Type B pancreatic cell (in vitro differentiated cells): ENCODE results near the gene PAIP2B. TPM values are rescaled to one million over a fixed set of nuclear protein-coding genes. Genes with fewer than 3 reads are reported as not detected.
"Not testable (repeated sequence)": the region's sequence is repeated elsewhere in the genome, so short reads cannot be mapped to it uniquely, and the experiment has no call there.

Source experiments
- DNase-seq: peaks from one replicate; pipeline ENCODE4 v3.0.0; 2021; ENCODE audit warnings: mixed read lengths; ENCODE audit not compliant: unreplicated experiment; ENCODE audit errors: extremely low spot score
- H3K27ac Mint-ChIP-seq: 2 replicates; pipeline ENCODE4 v1.8.0; 2021; ENCODE audit warnings: mild to moderate bottlenecking, mixed read lengths
- H3K27me3 Mint-ChIP-seq: 2 replicates; pipeline ENCODE4 v1.8.0; 2021; ENCODE audit warnings: mixed read lengths
- H3K36me3 Mint-ChIP-seq: 2 replicates; pipeline ENCODE4 v1.8.0; 2021; ENCODE audit warnings: mixed read lengths
- H3K4me1 Mint-ChIP-seq: one replicate; pipeline ENCODE4 v1.8.0; 2021; ENCODE audit warnings: mixed read lengths; ENCODE audit not compliant: unreplicated experiment
- H3K4me3 Mint-ChIP-seq: 2 replicates; pipeline ENCODE4 v1.8.0; 2021; ENCODE audit warnings: mild to moderate bottlenecking, mixed read lengths
- H3K9me3 Mint-ChIP-seq: 2 replicates; pipeline ENCODE4 v1.8.0; 2021; ENCODE audit warnings: mixed read lengths
- CTCF ChIP-seq: fragments of 200-600 bp; sonication (generic); conservative IDR thresholded peaks from 2 replicates; pipeline ENCODE4 v1.5.0; 2021; ENCODE audit warnings: antibody characterized with exemption, mild to moderate bottlenecking
- total RNA-seq: library from RNA; stranded (reverse); gene quantifications from 2 replicates; pipeline ENCODE4 v1.2.1, GENCODE V29; 2021; ENCODE audit warnings: low replicate concordance

The PAIP2B gene
- total RNA-seq, 1 donor from 2014 or later = 13.7 TPM

DNA sequence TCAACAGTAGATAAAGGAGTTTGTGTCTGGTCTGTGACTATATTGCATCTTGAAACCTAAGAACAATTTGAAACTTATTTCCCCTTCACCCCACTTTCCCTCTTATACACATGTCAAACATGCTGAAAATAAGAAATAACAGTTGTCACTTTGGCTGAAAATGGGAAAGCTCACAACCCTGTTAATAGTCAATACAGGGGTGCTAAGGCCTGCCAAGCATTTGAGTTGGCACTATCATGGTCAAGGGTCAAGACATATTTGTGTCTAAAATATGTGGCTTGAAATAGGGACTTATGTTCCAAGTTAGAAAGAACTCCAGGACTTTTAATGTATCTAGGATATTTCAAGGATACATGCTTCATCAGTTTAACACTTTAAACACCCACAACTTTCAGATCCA, 20.6 kb downstream of the PAIP2B start:
- Mint-ChIP-seq H3K27ac (no peak overlapping the region), H3K9me3 (no peaks in the 10 kb centered on the region), H3K4me3 (no peak overlapping the region), H3K4me1 (peaks cover 11% of the 10 kb centered on the region), H3K36me3 (peaks cover 6% of the 10 kb centered on the region), H3K27me3 (no peaks in the 10 kb centered on the region)
- no peak for TF ChIP-seq CTCF
- no peak for DNase-seq

DNA sequence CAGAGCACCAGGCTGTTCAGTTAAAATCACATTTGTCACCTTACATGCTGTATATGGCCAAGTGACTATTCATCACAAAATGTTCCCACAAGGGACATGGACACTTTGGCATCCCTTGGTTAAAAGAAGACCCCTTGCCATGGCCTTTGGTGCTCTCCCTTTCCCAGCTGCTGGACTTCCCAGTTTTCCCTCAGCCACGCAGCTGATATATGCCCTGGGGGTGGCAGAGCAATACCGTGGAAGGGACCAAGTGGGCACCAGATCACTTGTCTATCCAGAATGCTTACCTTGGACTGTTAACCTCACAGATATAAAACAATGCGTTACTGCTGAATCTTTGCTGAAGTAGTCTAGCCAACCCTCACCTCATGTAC, 35.3 kb downstream of the PAIP2B start:
- no peak overlapping the region for H3K27ac Mint-ChIP-seq
- no peak overlapping the region for H3K4me3 Mint-ChIP-seq
- no peaks in the 10 kb centered on the region for H3K27me3 Mint-ChIP-seq
- H3K9me3 Mint-ChIP-seq = no peaks in the 10 kb centered on the region
- no peak for TF ChIP-seq CTCF
- H3K4me1 Mint-ChIP-seq = no peaks in the 10 kb centered on the region
- peaks cover 10% of the 10 kb centered on the region for H3K36me3 Mint-ChIP-seq
- DNase-seq = no peak

- peak; percentile 31 for TF ChIP-seq CTCF
- H3K4me1 Mint-ChIP-seq = no peaks in the 10 kb centered on the region
- H3K27ac Mint-ChIP-seq = no peak overlapping the region
- H3K27me3 Mint-ChIP-seq = no peaks in the 10 kb centered on the region
- no peaks in the 10 kb centered on the region for H3K9me3 Mint-ChIP-seq
- no peak overlapping the region for H3K4me3 Mint-ChIP-seq
- peaks cover 6% of the 10 kb centered on the region for H3K36me3 Mint-ChIP-seq
- DNase-seq = no peak
Observed at GRCh38 chr2:71190656-71191569, 36.0 kb downstream of the PAIP2B start.

DNA sequence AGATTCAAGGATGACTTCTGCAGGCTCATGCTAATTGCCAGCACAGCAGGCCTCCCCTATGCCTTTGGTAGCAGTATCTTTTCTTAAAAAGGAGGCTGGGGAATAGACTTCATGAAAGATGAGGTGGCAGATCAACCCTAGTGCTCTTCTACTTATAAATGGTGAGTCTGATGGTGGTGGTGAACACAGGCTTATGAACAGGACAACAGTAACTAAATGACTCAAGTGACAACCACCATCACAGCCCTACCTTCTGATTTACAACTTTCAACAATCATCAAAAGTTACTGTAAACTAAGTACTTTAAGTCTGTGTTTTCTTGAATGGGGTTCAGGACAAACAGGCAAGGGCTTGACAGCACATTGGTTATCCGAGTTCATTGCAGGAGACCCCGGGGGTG, 39.3 kb downstream of the PAIP2B start:
- H3K9me3 Mint-ChIP-seq = no peaks in the 10 kb centered on the region
- TF ChIP-seq CTCF = no peak
- no peak overlapping the region for H3K4me3 Mint-ChIP-seq
- peaks cover 3% of the 10 kb centered on the region for H3K4me1 Mint-ChIP-seq
- no peaks in the 10 kb centered on the region for H3K36me3 Mint-ChIP-seq
- H3K27me3 Mint-ChIP-seq = no peaks in the 10 kb centered on the region
- no peak for DNase-seq
- H3K27ac Mint-ChIP-seq = no peak overlapping the region

DNA sequence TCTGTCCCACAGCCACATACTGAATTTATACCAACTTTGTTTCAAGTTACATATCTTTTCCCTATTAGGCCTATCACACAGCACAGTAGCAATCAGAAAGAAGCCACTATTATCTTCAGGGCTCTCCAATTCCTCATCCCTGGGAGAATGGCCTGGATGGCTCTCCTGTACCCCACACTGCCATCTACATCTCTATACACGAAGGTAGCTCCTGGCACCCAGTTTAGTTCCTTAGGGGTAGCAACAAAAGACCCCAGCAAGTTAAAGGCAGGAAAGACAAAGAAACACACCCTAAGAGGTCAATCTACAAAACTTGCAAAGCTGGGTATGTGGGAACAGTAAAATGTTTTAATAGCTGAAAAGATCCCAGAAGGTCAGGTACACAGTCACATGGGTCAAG, 39.9 kb downstream of the PAIP2B start:
- no peak for TF ChIP-seq CTCF
- Mint-ChIP-seq H3K27me3 (no peaks in the 10 kb centered on the region), H3K27ac (peak overlapping the region; percentile 14), H3K4me1 (peaks cover 3% of the 10 kb centered on the region), H3K36me3 (no peaks in the 10 kb centered on the region), H3K9me3 (no peaks in the 10 kb centered on the region), H3K4me3 (no peak overlapping the region)
- DNase-seq = no peak

GRCh38 chr2:71183306-71184115, 43.4 kb downstream of the PAIP2B start:
- not testable (repeated sequence) for H3K9me3 Mint-ChIP-seq, H3K27ac Mint-ChIP-seq, H3K4me1 Mint-ChIP-seq, H3K4me3 Mint-ChIP-seq, H3K36me3 Mint-ChIP-seq, DNase-seq, H3K27me3 Mint-ChIP-seq
